Motor neuron (in vitro differentiated cells): ENCODE data around the gene C18orf63. TPM values are rescaled to one million over a fixed set of nuclear protein-coding genes. Genes with fewer than 3 reads are reported as not detected.

Experiments
- ATAC-seq, 8 experiments: fragments of 200-7000 bp; cut with Tn5 transposase; replicated peaks in 6 of 8; 2 replicates each; pipeline ENCODE4 v1.8.0; 2021; ENCODE audit warnings: mild to moderate bottlenecking in 8 of 8, moderate library complexity in 8 of 8
- H3K27ac ChIP-seq, 2 donors: fragments of 250-450 bp; sonication (Bioruptor Pico); 2 replicates each; pipeline ENCODE4 v1.9.0; 2021; ENCODE audit warnings: antibody characterized with exemption in 2 of 2, mild to moderate bottlenecking in 2 of 2, moderate library complexity in 1 of 2
- H3K4me1 ChIP-seq, 2 donors: fragments of 250-450 bp; sonication (Bioruptor Pico); replicated peaks in 1 of 2; 2 replicates each; pipeline ENCODE4 v1.6.1; 2021; ENCODE audit warnings: antibody characterized with exemption in 2 of 2, mild to moderate bottlenecking in 2 of 2, moderate library complexity in 1 of 2
- H3K4me3 ChIP-seq, 5 donors: fragments of 250-450 bp; sonication (Bioruptor Pico); 2 replicates each; pipeline ENCODE4 v1.9.0; 2021; ENCODE audit warnings: antibody characterized with exemption in 5 of 5, mild to moderate bottlenecking in 5 of 5, moderate library complexity in 4 of 5
- WGBS, 10 experiments: fragments of 450-650 bp; shearing (Covaris generic); methylation state at CpG; one replicate each; pipeline ENCODE4 v1.0.0; 2022; 5-methylcytosine and 5-hydroxymethylcytosine counted together
- in situ Hi-C, 9 experiments: fragments of 400-800 bp; cut with MboI; loops; one replicate each; pipeline ENCODE4 v1.15.0; 2021; ENCODE audit warnings: low sequenced_read_pairs in 9 of 9, low pct_unique_long_range_greater_than_20kb in 2 of 9; ENCODE audit not compliant: unreplicated experiment in 9 of 9
- total RNA-seq, 8 experiments: library from RNA; unstranded; fragments of 300-600 nt; gene quantifications; 2 replicates each; pipeline versions ENCODE4 v1.2.3 to v1.2.4, GENCODE V29; 2022

Gene C18orf63
- total RNA-seq, 8 experiments from 2014 or later = 0.05 to 0.14 TPM; not detected in 6

- in situ Hi-C loops = loop anchor here in 3 of 9 experiments (25.0 kb wide), 1 partner anchor 117 kb away; the partner anchor contains the start of gene CNDP2 (in 3 of the 3)
- Histone ChIP-seq H3K4me3 (no peak overlapping the region), H3K4me1 (no peaks in the 10 kb centered on the region), H3K27ac (no peak overlapping the region)
- WGBS, 10 experiments = 0 to 100% (median 60%) methylated on average over 1 to 2 of the region's 2 CpGs; no CpG with 5 or more reads in 3 of the 10 experiments
- peak in 7 of 8 experiments; percentile 37 to 98 (median 67) for ATAC-seq
These were observed 54.5 kb downstream of the C18orf63 start for GRCh38 chr18:74370115-74370514.

GRCh38 chr18:74373428-74373827 lies 57.8 kb downstream of the C18orf63 start:
- Histone ChIP-seq H3K27ac (no peak overlapping the region), H3K4me1 (no peaks in the 10 kb centered on the region), H3K4me3 (no peak overlapping the region)
- WGBS, 10 experiments = 67 to 100% (median 91%) methylated on average over 2 to 8 of the region's 8 CpGs
- in situ Hi-C loops = loop anchor here in 3 of 9 experiments (25.0 kb wide), 1 partner anchor 114 kb away; the partner anchor contains the start of gene CNDP2 (in 3 of the 3)
- no peak for ATAC-seq

- in situ Hi-C loops = no loop called here
- no peak overlapping the region for H3K4me3 ChIP-seq
- ATAC-seq = peak in 3 of 8 experiments; percentile 31 to 60 (median 37)
- 10 to 100% (median 59%) methylated on average over 1 to 6 of the region's 6 CpGs for WGBS, 10 experiments
- H3K4me1 ChIP-seq = no peaks in the 10 kb centered on the region
- no peak overlapping the region for H3K27ac ChIP-seq
These were observed 60.4 kb downstream of the C18orf63 start for GRCh38 chr18:74375999-74376398.

- H3K27ac ChIP-seq = no peak overlapping the region
- ATAC-seq = no peak
- WGBS, 10 experiments = 31 to 97% (median 73%) methylated on average over 2 to 4 of the region's 4 CpGs
- no peaks in the 10 kb centered on the region for H3K4me1 ChIP-seq
- in situ Hi-C loops = no loop called here
- H3K4me3 ChIP-seq = no peak overlapping the region
These were observed 60.9 kb downstream of the C18orf63 start for GRCh38 chr18:74376523-74376922.

GRCh38 chr18:74377776-74378175 lies 62.1 kb downstream of the C18orf63 start:
- Histone ChIP-seq H3K4me1 (no peaks in the 10 kb centered on the region), H3K27ac (no peak overlapping the region), H3K4me3 (no peak overlapping the region)
- in situ Hi-C loops = no loop called here
- 0 to 100% (median 57%) methylated on average over 1 of the region's 1 CpG; no CpG with 5 or more reads in 3 of the 10 experiments for WGBS, 10 experiments
- ATAC-seq = no peak

- ATAC-seq = peak in 3 of 8 experiments; percentile 57 to 98 (median 96)
- H3K4me3 ChIP-seq = no peak overlapping the region
- 0 to 100% (median 92%) methylated on average over 1 to 3 of the region's 4 CpGs; no CpG with 5 or more reads in 4 of the 10 experiments for WGBS, 10 experiments
- no peak overlapping the region for H3K27ac ChIP-seq
- no peaks in the 10 kb centered on the region for H3K4me1 ChIP-seq
- in situ Hi-C loops = no loop called here
These were observed 62.6 kb downstream of the C18orf63 start for GRCh38 chr18:74378179-74378682.

GRCh38 chr18:74380916-74381315 lies 65.3 kb downstream of the C18orf63 start:
- H3K4me3 ChIP-seq = no peak overlapping the region
- 47 to 100% (median 88%) methylated on average over 1 to 6 of the region's 10 CpGs; no CpG with 5 or more reads in 2 of the 10 experiments for WGBS, 10 experiments
- H3K4me1 ChIP-seq = no peaks in the 10 kb centered on the region
- ATAC-seq = no peak
- no peak overlapping the region for H3K27ac ChIP-seq
- in situ Hi-C loops = no loop called here

GRCh38 chr18:74381621-74382295 lies 66.1 kb downstream of the C18orf63 start:
- in situ Hi-C loops = no loop called here
- Histone ChIP-seq H3K27ac (no peak overlapping the region), H3K4me1 (no peaks in the 10 kb centered on the region), H3K4me3 (no peak overlapping the region)
- 33 to 100% (median 75%) methylated on average over 1 to 11 of the region's 17 CpGs; no CpG with 5 or more reads in 4 of the 10 experiments for WGBS, 10 experiments
- ATAC-seq = no peak

GRCh38 chr18:74382481-74383017 lies 66.9 kb downstream of the C18orf63 start:
- Histone ChIP-seq H3K27ac (no peak overlapping the region), H3K4me3 (no peak overlapping the region), H3K4me1 (no peaks in the 10 kb centered on the region)
- in situ Hi-C loops = no loop called here
- ATAC-seq = no peak
- WGBS, 10 experiments = 0 to 100% (median 40%) methylated on average over 1 to 3 of the region's 10 CpGs; no CpG with 5 or more reads in 5 of the 10 experiments

GRCh38 chr18:74387383-74387782 lies 71.7 kb downstream of the C18orf63 start:
- 3 to 100% (median 81%) methylated on average over 2 to 5 of the region's 6 CpGs; no CpG with 5 or more reads in 4 of the 10 experiments for WGBS, 10 experiments
- in situ Hi-C loops = no loop called here
- Histone ChIP-seq H3K27ac (no peak overlapping the region), H3K4me1 (no peaks in the 10 kb centered on the region), H3K4me3 (no peak overlapping the region)
- ATAC-seq = peak in 1 of 8 experiments; percentile 20

GRCh38 chr18:74388227-74388626 lies 72.6 kb downstream of the C18orf63 start:
- Histone ChIP-seq H3K4me1 (no peaks in the 10 kb centered on the region), H3K4me3 (no peak overlapping the region), H3K27ac (no peak overlapping the region)
- 33 to 40% (median 36%) methylated on average over 1 of the region's 1 CpG; no CpG with 5 or more reads in 7 of the 10 experiments for WGBS, 10 experiments
- peak in 4 of 8 experiments; percentile 40 to 74 (median 52) for ATAC-seq
- in situ Hi-C loops = no loop called here

- in situ Hi-C loops = no loop called here
- whole genome bisulfite sequencing, 10 experiments = 3 to 83% (median 58%) methylated on average over 2 to 6 of the region's 6 CpGs; no CpG with 5 or more reads in 1 of the 10 experiments
- Histone ChIP-seq H3K4me3 (no peak overlapping the region), H3K27ac (no peak overlapping the region), H3K4me1 (no peaks in the 10 kb centered on the region)
- no peak for ATAC-seq
These were observed 73.7 kb downstream of the C18orf63 start for GRCh38 chr18:74389171-74389927.

- WGBS, 10 experiments = 59 to 98% (median 84%) methylated on average over 2 to 9 of the region's 20 CpGs; no CpG with 5 or more reads in 4 of the 10 experiments
- Histone ChIP-seq H3K4me1 (peaks cover 0 to 2% of the 10 kb centered on the region in 2 donors), H3K27ac (no peak overlapping the region), H3K4me3 (no peak overlapping the region)
- in situ Hi-C loops = no loop called here
- ATAC-seq = no peak
These were observed 74.4 kb downstream of the C18orf63 start for GRCh38 chr18:74389991-74390390.
